Measurements from ENCODE around the gene MIDN.

MIDN gene

DNA sequence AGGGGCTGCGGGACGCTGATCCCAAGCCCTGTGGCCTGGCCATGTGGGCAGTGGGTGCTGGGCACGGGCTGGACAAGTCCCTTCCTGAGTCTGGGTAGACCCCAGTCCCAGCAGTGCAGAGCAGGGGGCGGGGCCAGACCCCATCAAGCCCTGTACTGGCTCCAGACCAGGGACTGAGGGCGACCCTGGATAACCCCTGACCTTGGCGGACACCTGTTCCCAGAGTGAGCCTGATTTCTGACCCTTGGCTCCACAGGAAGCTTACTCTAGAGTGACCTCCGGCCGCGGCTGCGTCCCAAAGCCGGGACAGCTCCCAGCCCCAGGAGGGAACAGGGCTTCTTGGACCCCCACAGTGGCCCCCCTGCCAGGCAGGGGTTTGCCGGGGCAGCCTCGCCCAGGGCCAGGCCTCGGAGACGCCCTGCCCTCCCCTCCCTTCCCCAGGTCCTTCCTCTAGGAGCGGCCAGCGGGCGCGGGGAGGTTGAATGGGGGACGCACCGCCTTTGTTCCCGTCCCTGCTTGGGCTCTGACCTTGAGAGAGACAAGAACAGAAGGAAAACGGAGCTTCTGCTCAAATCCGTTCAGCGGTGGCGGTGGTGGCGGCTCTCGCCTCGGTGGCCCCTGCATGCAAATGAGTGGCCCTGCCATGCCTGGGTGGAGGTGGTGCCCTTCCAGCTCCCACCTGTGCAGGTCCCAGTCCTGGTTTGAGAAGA lies 35.0 kb downstream of the MIDN start:
- DNase-seq: no peak

- no peak for DNase-seq
These were observed 35.5 kb downstream of the MIDN start for GRCh38 chr19:1283917-1284292.

DNA sequence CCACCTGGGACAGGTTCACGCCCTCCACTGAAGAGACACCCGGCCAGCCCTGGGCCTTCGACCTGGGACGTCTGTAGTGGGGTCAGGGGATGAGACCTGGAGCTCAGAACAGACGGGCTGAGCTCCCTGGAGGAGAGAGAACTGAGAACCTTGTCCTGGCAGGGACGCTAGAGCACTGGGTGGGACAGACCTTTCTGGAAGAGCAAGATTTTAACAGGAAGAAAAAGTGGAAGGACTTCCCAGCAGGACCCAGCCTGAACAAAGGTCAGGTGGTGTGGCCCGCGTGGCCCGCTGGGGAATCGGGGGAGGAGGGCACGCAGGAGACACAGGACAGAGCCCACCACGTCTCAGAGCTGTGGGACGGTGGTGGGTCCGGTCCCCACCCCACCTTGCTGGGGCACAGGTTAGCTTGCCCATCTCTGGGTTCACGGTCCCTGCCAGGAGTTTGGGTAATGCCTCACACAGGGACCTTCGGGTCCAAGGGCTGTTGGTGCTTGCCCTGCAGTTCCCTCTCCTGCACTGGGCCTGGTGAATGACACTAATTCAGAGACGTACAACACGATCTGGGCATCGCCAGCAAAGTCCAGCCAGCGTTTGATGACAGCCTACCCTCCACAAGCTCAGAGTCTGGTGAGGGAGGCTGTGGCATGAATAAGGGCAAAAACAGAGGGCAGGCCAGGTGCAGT lies 36.1 kb downstream of the MIDN start:
- DNase-seq: no peak

- no peak for DNase-seq
These were observed 36.8 kb downstream of the MIDN start for GRCh38 chr19:1284979-1285736.

GRCh38 chr19:1285737-1286360 lies 37.5 kb downstream of the MIDN start, which contains the start of gene EFNA2:
Gene EFNA2 (plus strand): TSS chr19:1285873. CDS start chr19:1286169, 296 bp downstream.
- no peak for DNase-seq

DNA sequence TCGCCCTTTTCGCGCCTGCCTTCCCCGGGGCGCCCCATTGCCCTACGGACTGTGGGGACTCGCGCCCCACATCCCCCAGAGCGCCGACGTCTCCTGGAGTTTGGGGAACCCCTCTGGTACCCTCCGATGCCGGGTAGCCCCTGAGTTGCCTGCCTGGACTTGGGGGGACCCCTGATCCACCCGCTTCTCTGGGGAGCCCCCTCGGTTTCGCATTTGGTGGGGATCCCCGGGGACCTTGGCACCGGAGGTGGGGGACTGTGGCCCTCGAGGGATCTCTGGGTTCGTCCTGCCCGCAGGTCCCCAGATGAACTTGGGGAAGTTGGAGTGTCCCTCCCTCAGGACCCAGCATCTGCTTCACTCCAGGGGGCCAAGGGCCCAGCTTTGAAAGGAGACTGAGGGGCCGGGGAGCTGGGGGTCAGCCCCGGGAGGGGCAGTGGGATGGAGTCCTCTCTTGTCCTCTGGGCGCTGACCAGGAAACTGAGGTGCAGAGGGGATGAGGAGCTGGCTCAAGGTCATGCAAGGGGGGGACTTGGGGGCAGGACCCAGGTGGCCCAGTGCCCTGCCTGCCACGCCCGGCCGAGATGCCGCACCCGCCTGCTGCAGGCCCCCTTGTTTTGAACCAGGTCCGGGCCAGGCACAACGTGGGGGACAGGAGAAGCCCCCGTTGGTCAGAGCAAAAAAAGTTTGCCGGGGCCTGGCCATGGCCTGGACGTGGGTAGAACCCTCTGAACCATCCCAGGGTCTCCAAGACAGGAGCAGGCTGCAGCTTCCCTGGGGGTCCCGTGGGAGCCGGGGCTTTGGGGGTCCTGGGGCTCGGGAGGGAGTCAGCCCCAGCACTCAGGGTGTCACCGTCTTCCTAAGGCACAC lies 38.3 kb downstream of the MIDN start:
- DNase-seq: no peak

GRCh38 chr19:1287354-1288225 lies 39.2 kb downstream of the MIDN start:
- no peak for DNase-seq

DNA sequence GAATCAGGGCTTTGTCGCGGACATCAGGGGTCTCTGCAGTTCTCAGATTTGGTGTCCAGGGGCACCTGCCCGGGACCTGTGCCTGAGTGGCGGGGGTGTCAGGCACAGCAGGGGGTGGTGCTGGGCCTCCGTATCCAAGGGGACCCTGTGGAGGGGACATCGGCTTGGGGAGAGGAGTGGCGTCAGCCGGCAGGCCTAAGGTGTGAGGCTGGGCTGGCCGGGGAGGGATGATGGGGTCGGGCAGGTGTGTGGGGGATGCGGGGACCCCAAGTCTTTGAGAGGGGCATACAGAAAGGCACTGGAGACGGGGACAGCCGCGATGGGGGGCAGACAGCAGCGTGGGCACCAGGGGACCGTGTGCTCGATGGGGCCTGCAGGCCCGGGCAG lies 39.8 kb downstream of the MIDN start:
- DNase-seq: no peak

- no peak for DNase-seq
These were observed 40.7 kb downstream of the MIDN start for GRCh38 chr19:1288833-1289685.

- DNase-seq: no peak
These were observed 41.3 kb downstream of the MIDN start for GRCh38 chr19:1289686-1290025.

DNA sequence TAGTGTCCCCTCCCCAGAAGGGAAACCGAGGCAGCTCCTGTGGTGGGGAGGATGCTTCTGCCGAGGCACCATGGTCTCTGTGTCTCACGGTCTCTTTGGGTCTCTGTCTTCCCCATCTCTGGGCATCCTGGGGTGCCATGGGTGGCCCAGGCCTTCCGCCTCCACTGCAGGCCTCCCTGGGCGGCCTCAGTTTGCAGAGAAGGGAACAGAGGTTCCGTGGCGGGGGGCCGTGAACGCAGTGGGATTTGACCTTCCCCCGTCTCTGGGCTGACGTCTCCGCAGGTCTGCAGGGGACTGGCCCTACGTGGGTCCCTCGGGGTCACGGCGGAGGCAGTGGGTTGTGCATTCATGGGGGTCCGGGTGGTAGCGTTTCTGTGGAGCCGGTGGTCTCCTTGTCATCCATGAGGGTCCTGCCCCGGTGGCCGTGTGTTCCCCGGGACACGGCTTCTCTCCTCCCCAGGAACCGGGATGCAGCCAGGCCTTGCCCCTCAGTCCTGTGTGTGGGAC lies 41.9 kb downstream of the MIDN start:
- no peak for DNase-seq

DNA sequence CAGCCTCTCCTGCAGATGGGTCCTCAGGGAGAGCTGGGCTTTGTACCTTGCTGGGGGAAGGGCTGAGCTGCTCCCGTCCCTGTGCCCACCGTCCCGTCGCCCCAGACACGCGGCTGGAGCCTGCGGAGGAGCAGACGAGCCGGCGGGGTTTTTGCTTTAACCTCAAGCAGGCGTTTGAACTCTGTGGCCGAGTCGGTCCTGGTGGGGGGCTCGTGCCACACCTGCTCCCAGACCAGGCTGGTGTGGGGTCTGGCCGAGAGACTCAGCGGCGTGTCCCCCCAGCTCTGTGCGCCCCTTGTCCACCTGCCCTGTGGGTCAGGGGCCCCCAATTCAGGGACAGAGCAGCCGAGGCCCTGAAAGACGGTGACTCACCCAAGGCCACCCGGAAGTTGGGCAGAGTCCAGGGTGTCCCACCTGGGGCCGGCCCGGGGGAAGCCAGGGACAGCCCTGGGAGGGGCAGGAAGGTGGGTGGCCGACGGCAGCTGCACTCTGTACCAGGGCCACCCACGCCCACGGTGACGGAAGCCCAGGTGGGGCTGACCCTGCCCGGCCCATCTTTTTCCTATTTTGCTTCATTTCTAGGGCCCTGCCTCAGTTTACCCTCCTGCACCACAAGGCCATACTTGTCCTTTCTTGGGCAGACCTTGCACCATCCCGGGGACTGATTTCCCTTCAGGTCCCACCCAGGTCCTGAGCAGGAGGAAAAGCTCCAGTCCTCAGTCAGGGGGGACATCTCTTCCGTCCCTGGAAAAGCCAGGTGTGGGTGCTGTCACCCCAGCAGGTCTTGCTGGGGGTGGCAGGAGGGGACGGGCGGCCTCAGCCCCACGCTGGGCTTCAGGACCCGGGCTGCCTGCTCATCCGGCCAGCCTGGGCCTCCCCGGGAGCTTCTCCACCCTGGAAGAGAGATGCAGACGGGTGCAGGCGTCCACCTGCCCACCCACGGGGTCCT lies 42.6 kb downstream of the MIDN start:
- no peak for DNase-seq

DNA sequence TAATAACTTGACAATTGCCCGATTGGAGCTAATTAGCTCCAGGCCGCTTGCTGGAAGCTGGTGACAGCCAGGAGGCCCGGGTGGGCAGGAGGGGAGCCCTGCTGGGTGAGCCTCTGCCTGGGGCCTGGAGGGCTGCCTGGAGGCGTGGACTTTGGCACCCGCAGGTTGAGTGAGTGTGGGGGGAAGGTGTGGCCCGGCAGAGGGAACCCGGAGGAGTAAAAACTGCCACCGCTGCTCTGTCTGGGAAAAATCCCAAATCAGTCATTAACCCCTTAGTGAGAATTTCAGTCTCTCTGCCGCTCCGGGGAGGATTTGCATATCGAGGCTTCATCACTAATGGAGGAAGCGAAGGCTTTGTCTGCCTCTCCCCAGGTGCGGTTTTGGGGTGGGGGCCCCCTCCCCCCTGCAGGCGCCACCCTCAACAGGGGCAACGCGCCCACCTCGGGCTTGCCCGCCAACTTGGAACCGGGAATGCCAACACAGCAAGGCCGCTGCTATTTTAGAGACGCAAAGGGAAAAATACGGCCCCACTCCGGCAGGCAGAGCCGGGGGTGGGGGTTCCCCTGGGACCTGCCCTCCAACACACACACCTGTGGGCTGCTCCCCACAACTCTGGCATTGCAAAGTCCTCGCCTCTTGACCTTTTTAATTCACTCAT lies 43.5 kb downstream of the MIDN start:
- no peak for DNase-seq

GRCh38 chr19:1292419-1293151 lies 44.2 kb downstream of the MIDN start:
- no peak for DNase-seq

DNA sequence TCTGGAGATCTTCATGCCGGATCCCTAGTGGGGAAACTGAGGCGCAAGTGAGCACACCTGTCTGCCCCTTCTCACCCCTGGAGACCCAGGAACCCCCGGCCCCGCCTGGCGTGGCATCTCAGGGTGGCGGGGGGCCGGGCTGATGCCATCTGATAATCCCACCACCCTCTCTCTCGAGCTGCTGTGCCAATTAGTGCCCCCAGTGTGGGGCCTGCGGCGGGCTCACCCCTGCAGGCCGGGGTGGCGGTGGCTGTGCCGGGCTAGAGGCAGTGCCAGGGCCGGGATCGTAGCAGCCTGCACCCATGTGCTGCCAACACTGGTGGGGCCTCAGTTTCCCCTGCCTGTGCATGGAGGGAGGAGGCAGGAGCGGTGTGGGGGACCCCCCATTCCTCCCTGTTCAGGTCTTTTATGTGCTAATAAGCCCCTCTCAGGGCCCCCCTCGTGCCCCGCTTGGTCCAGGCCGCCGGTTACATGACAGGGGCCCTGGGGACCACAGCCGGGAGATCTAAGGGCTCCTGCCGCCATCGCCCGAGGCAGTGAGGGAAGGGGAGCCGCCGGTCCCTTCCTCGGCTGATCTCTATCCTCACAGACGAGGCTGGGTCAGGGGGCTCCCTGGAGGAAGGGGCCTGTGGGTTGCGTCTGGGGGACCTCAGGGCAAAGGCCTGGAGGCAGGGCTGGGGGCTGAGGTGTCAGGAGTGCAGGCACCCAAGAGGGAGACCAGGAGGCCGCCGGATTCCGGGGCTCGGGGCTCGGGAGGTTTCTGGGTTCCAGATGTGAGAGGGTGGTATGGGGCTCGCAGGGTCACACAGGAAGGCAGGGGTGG lies 45.6 kb downstream of the MIDN start:
- DNase-seq: no peak

GRCh38 chr19:1294688-1295087 lies 46.3 kb downstream of the MIDN start:
- DNase-seq: no peak

Data from stimulated activated naive CD4-positive, alpha-beta T cell (primary cell).